ENCODE data around the gene SHE.

Gene SHE

DNA sequence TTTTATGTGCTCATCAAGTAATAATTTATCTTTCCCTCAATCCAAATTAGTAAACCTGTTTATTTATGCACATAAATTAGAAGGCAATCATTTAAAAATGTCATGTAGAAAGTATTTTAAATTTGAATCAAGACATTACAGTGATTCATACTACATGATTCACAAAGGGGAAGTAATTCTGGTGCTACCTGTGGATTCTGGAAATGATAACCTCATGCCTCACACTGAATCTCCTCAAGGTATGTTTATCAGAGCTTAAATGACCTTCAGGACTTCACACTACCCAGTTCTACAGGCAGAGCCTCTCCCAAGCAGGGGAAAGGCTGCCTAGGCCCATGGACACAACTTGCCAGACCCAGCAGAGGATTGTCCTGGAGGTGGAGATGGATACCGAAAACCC, 25.4 kb downstream of the SHE start:
- DNase-seq, result no peak

DNA sequence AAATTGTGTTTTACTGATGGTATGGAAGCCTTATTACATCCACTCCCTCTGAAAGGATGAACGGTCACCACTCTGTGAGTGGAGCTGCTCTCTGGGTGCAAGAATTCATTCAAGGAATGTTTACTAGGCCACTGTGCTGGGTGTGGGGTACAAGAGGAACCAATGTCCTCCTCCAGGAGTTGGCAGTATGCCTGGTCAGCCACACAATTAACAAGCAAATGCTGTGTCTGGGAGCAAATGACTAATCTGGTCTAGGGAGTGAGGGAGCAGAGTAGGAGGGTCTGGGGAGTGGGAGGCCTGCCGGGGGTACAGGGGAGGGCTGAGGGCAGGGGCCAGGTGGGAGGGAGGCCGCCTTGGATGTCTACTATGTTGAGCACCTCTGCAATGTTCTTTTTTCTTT, 27.4 kb downstream of the SHE start:
- DNase-seq, result peak; percentile 87

DNA sequence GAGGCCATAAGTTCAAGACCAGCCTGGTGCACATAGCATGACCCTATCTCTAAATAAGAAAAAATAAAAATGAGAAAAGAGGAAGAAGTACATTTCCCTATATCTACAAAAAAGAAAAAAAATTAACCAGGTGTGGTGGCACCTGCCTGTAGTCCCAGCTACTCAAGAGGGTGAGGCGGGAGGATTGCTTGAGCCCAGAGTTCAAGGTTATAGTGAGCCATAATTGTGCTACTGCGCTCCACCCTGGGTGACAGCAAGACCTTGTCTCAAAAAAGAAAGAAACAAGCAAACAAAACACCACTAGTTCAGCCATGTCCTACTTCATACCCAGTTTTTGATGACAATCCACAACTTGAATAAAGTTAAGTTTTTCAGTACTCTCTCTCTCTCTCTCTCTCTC, 30.9 kb downstream of the SHE start:
- DNase-seq, result no peak

GRCh38 chr1:154469844-154470560, 32.2 kb downstream of the SHE start:
- DNase-seq, result no peak

DNA sequence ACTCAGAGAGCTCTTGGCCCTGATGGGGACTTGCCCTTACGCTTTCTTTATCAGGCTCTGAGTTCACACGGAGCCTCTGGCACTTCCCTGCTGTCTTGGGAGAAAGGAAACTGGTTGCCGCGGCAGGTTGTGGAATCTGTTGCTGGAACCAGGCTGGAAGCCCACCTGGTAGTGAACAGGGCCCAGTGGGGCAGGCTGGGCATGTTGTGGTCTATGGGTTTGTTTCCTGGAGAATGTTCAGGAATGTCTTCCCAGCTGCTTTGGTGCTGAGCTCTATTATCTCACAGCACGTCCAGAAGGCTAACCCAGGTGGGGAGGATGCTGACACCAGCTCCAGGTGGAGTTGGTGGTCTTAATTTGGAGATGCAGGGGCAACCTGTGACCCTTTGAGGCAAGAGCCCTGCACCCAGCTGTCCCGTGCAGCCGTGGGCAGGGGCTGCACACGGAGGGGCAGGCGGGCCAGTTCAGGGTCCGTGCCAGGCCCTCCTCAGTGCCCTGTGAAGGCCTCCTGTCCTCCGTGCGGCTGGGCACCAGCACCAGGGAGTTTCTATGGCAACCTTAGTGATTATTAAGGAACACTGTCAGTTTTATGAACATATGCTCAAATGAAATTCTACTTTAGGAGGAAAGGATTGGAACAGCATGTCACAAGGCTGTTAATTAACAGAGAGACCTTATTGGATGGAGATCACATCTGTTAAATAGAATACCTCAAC, 33.5 kb downstream of the SHE start:
- DNase-seq, result no peak

DNA sequence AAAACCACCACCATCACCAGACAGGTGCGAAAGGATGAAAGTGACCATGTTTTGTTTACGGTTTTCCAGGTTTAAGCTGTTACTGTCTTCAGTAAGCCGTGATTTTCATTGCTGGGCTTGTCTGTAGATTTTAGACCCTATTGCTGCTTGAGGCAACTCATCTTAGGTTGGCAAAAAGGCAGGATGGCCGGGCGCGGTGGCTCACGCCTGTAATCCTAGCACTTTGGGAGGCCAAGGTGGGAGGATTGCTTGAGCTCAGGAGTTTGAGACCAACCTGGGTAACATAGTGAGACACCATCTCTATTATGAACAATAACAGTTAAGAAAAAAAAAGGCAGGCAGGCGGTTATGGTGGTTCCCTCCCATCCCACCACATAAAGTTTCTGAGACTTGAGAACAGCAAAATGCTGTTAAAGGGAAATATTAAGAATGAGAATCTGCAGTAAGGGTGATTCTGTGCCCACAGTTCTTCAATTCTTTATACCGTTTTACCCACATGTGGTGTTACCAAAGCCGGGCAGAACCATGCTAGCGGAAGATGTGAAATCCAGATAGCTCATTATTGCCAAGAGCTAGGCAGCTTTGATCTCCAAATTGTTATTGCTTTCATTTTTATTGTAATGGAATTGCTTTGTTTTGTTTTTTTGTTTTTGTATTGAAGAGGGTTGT, 34.6 kb downstream of the SHE start:
- DNase-seq, result no peak

DNA sequence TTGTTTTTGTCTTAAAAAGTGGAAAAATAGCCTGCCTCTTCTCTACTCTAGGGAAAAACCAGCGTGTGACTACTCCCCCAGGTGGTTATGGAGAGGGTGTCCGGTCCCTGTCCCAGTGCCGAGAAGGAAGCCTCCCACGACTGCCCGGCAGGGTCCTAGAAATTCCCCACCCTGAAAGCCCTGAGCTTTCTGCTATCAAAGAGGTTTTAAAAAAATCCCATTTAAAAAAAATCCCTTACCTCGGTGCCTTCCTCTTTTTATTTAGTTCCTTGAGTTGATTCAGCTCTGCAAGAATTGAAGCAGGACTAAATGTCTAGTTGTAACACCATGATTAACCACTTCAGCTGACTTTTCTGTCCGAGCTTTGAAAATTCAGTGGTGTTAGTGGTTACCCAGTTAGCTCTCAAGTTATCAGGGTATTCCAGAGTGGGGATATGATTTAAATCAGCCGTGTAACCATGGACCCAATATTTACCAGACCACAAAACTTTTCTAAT, 35.2 kb downstream of the SHE start:
- no peak for DNase-seq

DNA sequence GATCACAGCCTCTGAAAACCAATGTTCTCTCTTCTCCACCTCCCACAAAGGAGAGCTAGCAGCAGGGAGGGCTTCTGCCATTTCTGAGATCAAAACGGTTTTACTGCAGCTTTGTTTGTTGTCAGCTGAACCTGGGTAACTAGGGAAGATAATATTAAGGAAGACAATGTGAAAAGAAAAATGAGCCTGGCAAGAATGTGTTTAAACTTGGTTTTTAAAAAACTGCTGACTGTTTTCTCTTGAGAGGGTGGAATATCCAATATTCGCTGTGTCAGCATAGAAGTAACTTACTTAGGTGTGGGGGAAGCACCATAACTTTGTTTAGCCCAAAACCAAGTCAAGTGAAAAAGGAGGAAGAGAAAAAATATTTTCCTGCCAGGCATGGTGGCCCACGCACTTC, 36.0 kb downstream of the SHE start:
- DNase-seq, result no peak

DNA sequence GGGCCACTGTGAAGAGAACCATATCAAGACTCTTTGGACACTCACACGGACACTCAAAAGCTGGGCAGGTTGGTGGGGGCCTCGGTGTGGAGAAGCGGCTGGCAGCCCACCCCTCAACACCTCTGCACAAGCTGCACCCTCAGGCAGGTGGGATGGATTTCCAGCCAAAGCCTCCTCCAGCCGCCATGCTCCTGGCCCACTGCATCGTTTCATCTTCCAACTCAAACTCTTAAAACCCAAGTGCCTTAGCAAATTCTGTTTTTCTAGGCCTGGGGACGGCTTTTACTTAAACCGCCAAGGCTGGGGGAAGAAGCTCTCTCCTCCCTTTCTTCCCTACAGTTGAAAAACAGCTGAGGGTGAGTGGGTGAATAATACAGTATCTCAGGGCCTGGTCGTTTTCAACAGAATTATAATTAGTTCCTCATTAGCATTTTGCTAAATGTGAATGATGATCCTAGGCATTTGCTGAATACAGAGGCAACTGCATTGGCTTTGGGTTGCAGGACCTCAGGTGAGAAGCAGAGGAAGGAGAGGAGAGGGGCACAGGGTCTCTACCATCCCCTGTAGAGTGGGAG, 36.5 kb downstream of the SHE start:
- no peak for DNase-seq

DNA sequence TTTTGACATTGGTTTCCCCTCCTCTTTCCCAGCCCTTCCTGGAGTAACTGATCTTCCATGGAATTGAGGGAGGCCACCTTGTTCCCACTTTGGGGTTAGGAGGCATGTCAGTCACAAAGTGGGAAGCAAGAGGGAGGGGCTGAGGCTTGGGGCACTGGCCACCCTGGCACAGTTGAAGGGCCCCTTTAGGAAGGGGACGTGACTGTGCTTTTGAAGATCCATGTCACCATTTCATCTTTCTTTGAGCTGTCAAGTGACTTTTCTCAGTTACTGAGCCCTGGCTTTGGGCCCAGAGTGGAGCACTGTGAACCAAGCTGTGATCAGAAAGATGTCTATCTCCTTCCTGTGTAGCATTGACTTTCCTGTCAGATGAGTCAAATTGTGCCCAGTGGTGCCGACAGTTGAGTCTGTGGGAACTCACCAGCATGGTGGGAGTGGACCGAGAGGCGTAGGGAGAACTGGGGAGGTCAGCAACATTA, 38.7 kb downstream of the SHE start:
- no peak for DNase-seq

DNA sequence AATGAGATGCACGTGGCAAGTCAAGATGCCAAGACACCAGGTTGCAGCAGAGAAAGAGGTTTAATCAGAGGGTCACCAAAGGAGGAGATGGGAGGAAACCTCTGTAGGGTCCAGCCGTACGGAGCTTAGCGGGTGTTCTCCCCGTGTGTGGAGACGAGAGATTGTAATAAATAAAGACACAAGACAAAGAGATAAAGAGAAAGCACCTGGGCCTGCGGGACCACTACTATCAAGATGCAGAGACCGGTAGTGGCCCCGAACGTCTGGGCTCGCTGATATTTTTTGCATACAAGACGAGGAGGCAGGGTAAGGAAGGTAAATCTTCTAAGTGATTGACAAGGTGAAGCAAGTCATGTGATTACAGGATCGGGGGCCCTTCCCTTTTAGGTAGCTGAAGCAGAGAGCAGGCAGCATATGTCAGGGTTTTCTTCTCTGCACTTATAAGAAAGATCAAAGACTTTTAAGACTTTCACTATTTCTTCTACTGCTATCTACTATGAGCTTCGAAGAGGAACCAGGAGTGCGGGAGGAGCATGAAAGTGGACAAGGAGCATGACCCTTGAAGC, 41.4 kb downstream of the SHE start:
- no peak for DNase-seq

DNA sequence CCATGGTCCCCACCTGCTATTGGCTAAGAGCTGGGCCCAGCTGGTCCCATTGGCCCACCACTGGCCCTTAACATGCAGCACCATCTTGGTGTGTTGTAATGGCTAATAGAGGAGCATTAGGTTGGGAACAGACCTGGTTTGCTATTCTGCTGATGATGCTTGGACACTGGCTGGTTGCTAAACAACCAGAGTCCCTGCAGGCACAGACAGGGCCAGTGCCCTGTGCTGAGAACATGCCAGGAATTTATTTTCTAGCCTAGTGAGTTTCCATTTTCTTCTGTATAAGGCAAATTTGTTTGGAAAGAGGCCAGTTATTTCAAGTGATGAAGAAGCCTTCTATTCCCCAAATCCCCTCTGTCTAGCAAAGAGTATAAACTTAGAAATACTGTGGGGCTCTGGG, 43.1 kb downstream of the SHE start:
- DNase-seq, result no peak

DNA sequence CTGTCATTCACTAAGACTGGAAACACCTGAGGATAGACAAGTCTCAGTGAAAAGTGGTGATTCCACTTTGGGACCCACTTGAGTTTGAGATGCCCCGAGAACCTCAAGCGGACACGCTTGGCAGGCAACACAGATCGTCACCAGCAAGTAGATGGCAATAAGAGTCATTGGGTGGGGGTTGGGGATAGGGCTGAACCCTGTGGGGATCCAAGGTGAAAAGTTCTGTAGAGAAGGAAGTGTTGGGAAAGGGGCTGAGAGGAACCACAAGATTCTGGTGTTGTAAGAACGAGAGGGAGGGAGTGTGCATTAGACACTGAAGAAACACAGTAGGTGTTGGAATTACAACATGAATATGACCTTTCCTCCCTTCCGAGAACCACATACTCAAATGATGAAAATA, 45.6 kb downstream of the SHE start:
- no peak for DNase-seq

DNA sequence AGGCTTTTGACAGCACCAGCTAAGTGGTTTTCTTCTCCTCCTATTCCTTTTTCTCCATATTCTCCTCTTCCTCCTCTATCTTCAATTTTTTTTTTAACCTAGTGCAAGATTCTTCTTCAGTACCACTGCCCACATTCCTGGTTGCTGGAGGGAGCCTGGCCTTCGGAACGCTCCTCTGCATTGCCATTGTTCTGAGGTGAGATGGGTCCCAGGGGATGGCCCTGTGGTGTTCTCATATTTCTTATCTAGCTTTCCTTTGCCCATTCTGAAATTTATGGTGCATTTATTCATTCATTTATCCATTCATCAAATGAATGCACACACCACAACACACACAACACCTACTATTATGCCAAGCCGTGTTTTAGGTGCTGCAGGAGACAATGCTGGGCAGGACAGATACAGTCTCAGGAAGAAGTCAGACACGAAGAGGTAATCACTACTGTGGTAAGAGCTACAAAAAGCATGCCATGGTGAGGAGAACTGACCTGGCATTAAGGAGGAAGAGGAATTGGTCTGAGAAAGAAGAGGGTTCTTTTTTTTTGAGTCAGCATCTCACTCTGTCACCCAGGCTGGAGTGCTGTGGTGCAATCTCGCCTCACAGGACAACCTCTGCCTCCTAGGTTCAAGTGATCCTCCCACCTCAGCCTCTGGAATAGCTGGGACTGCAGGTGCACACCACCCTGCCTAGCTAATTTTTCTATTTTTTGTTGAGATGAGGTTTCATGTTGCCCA, 47.7 kb downstream of the SHE start:
- no peak for DNase-seq

DNA sequence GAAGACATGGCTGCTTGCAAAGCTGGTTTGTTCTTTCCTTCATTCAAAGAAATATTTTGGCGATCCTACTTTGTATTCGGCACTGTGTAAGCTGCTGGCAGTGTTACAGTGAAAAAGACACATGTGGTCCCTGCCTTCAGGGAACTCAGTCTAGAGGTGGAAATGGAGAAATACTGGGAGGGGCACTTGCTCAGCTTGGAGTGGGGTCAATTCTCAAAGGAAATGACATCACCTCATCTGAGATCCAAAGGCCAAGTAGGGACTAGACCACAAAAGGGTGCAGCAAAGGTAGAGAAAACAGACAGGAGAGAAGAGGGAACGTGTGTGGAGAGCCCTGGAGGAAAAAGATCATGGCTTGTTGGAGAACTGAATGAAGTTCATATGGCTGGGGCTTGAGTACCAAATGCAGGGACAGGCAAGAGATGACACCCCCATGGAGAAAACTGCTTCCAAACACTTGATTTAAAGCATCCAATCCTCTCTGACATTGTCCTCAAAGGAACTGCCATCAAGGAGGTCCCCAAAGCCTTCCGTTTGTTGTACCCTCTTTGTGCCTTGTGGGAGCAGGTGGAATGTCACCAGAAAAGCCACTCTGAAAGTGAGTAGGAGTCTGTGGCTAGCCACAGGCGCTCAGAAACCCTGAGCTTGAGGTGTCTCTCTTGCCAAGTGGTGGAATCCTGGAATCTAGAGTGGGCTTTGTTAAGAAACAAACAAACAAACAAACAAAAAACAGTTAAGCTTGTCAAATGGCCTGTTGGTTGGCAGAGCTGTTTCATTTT, 48.4 kb downstream of the SHE start:
- DNase-seq, result no peak

DNA sequence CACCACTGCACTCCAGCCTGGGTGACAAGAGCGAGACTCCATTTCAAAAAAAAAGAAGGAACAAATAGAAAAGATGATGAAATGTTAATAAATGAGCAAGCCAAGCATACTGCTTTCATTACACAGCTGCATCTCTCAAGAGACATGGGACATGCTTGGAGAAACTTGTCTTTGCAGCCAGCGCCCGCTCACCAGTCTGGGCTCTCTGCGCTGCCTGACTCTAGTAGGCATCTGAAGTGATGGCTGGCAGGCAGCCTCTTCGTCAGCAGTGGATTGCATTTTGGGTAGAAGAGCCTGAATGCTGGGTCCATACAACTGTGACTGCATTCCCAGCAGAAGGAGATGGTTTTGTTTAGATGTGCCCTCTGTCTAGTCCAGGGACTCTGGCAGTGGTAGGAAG, 49.1 kb downstream of the SHE start:
- DNase-seq, result no peak

DNA sequence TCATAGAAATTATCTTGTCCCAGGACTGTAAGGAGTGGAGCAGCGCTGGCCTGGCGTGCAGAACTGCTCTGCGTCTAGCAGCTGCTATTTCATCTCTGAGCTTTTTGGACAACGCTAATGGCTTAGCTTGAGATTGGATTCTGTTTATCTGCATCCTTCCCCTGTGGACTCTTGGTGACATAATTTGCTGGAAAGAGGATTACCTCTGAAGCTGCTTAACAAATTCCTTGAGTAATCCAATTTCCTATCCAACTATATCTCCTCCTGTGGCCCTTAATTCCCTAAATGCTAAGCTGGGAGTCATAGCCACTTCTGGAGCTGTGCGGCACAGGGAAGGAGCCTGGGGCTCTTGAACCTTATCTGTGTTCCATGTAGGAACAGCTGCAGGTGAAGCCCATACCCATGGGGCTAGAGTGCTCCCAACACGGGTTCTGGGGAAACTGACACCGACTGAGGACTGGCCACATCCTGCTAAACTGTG, 53.8 kb downstream of the SHE start:
- DNase-seq, result no peak

DNA sequence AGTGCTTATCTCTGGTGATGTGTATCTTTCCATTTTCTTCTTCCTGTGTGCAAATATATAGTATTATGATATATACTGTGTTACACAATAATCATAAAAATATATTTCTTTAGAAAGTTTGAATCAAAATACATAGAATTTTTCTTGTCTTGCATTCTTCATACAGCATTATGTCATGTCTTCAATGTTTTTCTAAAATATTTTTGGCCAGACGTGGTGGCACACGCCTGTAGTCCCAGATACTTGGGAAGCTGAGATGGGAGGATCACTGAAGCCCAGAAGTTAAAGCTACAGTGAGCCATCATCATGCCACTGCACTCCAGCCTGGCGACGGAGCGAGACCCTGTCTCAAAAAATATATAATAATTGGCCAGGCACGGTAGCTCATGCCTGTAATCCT, 55.4 kb downstream of the SHE start:
- no peak for DNase-seq

DNA sequence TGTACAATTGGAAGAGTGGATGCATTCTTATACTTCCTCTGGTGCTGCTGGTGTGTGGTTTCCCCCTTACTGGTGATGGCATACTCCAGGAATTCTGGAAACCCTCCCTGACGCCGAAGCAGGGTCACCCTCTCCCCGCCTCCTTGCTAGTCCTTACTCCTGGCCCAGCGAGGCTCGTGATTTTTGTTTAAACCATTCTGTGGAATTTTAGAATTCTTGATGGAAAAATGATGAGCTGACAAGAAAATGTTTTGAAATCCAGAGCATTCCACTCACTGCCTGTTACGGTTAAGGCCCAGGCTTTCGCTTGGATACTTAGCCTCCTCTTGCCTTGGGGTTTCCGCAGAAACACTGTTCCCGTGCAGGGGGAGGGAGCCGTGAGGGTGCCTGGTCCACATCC, 55.9 kb downstream of the SHE start:
- peak; percentile 71 for DNase-seq

- peak; percentile 77 for DNase-seq
Measured at GRCh38 chr1:154445040-154445472, 57.2 kb downstream of the SHE start.

- no peak for DNase-seq
Measured at GRCh38 chr1:154443274-154444013, 58.8 kb downstream of the SHE start.
